ENCODE data around the gene TNIK. TPM values are rescaled to one million over a fixed set of nuclear protein-coding genes. Genes with fewer than 3 reads are reported as not detected.

The TNIK gene
- total and polyA plus RNA-seq, 2 experiments from 2014 or later = 7.4 to 13.8 TPM

GRCh38 chr3:171443211-171443957, 16.8 kb downstream of the TNIK start:
- peaks cover 53% of the 10 kb centered on the region for H3K79me2 ChIP-seq
- H3K4me1 ChIP-seq (ENCODE audit: insufficient read depth) = no peaks in the 10 kb centered on the region
- no peak overlapping the region for H3K27ac ChIP-seq
- H2AFZ ChIP-seq = no peak overlapping the region
- H4K20me1 ChIP-seq (ENCODE audit: insufficient read depth, poor library complexity, severe bottlenecking) = no peaks in the 10 kb centered on the region
- H3K27me3 ChIP-seq = no peaks in the 10 kb centered on the region
- no peak overlapping the region for H3K4me2 ChIP-seq
- H3K9me2 ChIP-seq (replicated peaks; ENCODE audit: insufficient read depth) = no peaks in the 10 kb centered on the region
- WGBS (ENCODE audit: low lambda C conversion rate, missing lambda C conversion rate) = 77% methylated on average over 6 of the region's 6 CpGs
- no peak overlapping the region for H3K4me3 ChIP-seq
- no peaks in the 10 kb centered on the region for H3K36me3 ChIP-seq (replicated peaks; ENCODE audit: insufficient read depth, low read depth)
- TF ChIP-seq CTCF (IDR thresholded peaks at IDR 0.05; ENCODE audit: poor library complexity) = no peak
- no peak for TF ChIP-seq EZH2 (IDR thresholded peaks at IDR 0.05; ENCODE audit: borderline replicate concordance)
- TF ChIP-seq EZH2phosphoT487 (IDR thresholded peaks at IDR 0.05; ENCODE audit: low read depth, severe bottlenecking, unreplicated experiment) = no peak
- H3K9me3 ChIP-seq (ENCODE audit: low read depth) = no peaks in the 10 kb centered on the region
- DNase-seq (ENCODE audit: low spot score) = no peak

GRCh38 chr3:171442184-171442583, 18.0 kb downstream of the TNIK start:
- Histone ChIP-seq H3K27ac (no peak overlapping the region), H4K20me1 (ENCODE audit: insufficient read depth, poor library complexity, severe bottlenecking) (no peaks in the 10 kb centered on the region), H3K79me2 (peaks cover 48% of the 10 kb centered on the region), H2AFZ (no peak overlapping the region), H3K9me2 (replicated peaks; ENCODE audit: insufficient read depth) (no peaks in the 10 kb centered on the region), H3K27me3 (no peaks in the 10 kb centered on the region), H3K4me1 (ENCODE audit: insufficient read depth) (no peaks in the 10 kb centered on the region), H3K4me3 (no peak overlapping the region), H3K9me3 (ENCODE audit: low read depth) (no peaks in the 10 kb centered on the region), H3K36me3 (replicated peaks; ENCODE audit: insufficient read depth, low read depth) (no peaks in the 10 kb centered on the region), H3K4me2 (no peak overlapping the region)
- 56% methylated on average over 2 of the region's 2 CpGs for WGBS (ENCODE audit: low lambda C conversion rate, missing lambda C conversion rate)
- no peak for DNase-seq (ENCODE audit: low spot score)
- no peak for TF ChIP-seq CTCF (IDR thresholded peaks at IDR 0.05; ENCODE audit: poor library complexity)
- no peak for TF ChIP-seq EZH2phosphoT487 (IDR thresholded peaks at IDR 0.05; ENCODE audit: low read depth, severe bottlenecking, unreplicated experiment)
- no peak for TF ChIP-seq EZH2 (IDR thresholded peaks at IDR 0.05; ENCODE audit: borderline replicate concordance)

GRCh38 chr3:171441381-171441780, 18.8 kb downstream of the TNIK start:
- no peak for DNase-seq (ENCODE audit: low spot score)
- H3K9me2 ChIP-seq (replicated peaks; ENCODE audit: insufficient read depth) = no peaks in the 10 kb centered on the region
- no peak overlapping the region for H3K4me3 ChIP-seq
- no peaks in the 10 kb centered on the region for H4K20me1 ChIP-seq (ENCODE audit: insufficient read depth, poor library complexity, severe bottlenecking)
- 92% methylated on average over 3 of the region's 3 CpGs for WGBS (ENCODE audit: low lambda C conversion rate, missing lambda C conversion rate)
- no peak overlapping the region for H3K27ac ChIP-seq
- H3K9me3 ChIP-seq (ENCODE audit: low read depth) = no peaks in the 10 kb centered on the region
- no peak overlapping the region for H3K4me2 ChIP-seq
- no peaks in the 10 kb centered on the region for H3K4me1 ChIP-seq (ENCODE audit: insufficient read depth)
- H3K27me3 ChIP-seq = no peaks in the 10 kb centered on the region
- no peak overlapping the region for H2AFZ ChIP-seq
- TF ChIP-seq EZH2 (IDR thresholded peaks at IDR 0.05; ENCODE audit: borderline replicate concordance) = no peak
- no peak for TF ChIP-seq EZH2phosphoT487 (IDR thresholded peaks at IDR 0.05; ENCODE audit: low read depth, severe bottlenecking, unreplicated experiment)
- H3K79me2 ChIP-seq = peaks cover 43% of the 10 kb centered on the region
- H3K36me3 ChIP-seq (replicated peaks; ENCODE audit: insufficient read depth, low read depth) = no peaks in the 10 kb centered on the region

- H3K4me3 ChIP-seq = no peak overlapping the region
- peaks cover 42% of the 10 kb centered on the region for H3K79me2 ChIP-seq
- no peaks in the 10 kb centered on the region for H3K4me1 ChIP-seq (ENCODE audit: insufficient read depth)
- H3K27ac ChIP-seq = no peak overlapping the region
- no peak for DNase-seq (ENCODE audit: low spot score)
- no peaks in the 10 kb centered on the region for H3K27me3 ChIP-seq
- TF ChIP-seq EZH2 (IDR thresholded peaks at IDR 0.05; ENCODE audit: borderline replicate concordance) (no peak), CTCF (IDR thresholded peaks at IDR 0.05; ENCODE audit: poor library complexity) (no peak), EZH2phosphoT487 (IDR thresholded peaks at IDR 0.05; ENCODE audit: low read depth, severe bottlenecking, unreplicated experiment) (no peak)
- H3K9me2 ChIP-seq (replicated peaks; ENCODE audit: insufficient read depth) = no peaks in the 10 kb centered on the region
- no peak overlapping the region for H3K4me2 ChIP-seq
- no peaks in the 10 kb centered on the region for H3K36me3 ChIP-seq (replicated peaks; ENCODE audit: insufficient read depth, low read depth)
- 98% methylated on average over 2 of the region's 2 CpGs for WGBS (ENCODE audit: low lambda C conversion rate, missing lambda C conversion rate)
- no peaks in the 10 kb centered on the region for H4K20me1 ChIP-seq (ENCODE audit: insufficient read depth, poor library complexity, severe bottlenecking)
- H3K9me3 ChIP-seq (ENCODE audit: low read depth) = no peaks in the 10 kb centered on the region
- H2AFZ ChIP-seq = no peak overlapping the region
Measured at GRCh38 chr3:171439996-171440395, 20.2 kb downstream of the TNIK start.

Data from hepatocyte (in vitro differentiated cells).